Type B pancreatic cell (in vitro differentiated cells): ENCODE results near the gene CACNA2D1. TPM values are rescaled to one million over a fixed set of nuclear protein-coding genes. Genes with fewer than 3 reads are reported as not detected.

Source experiments
- DNase-seq: peaks from one replicate; pipeline ENCODE4 v3.0.0; 2021; ENCODE audit warnings: mixed read lengths; ENCODE audit not compliant: unreplicated experiment; ENCODE audit errors: extremely low spot score
- H3K27ac Mint-ChIP-seq: 2 replicates; pipeline ENCODE4 v1.8.0; 2021; ENCODE audit warnings: mild to moderate bottlenecking, mixed read lengths
- H3K27me3 Mint-ChIP-seq: 2 replicates; pipeline ENCODE4 v1.8.0; 2021; ENCODE audit warnings: mixed read lengths
- H3K36me3 Mint-ChIP-seq: 2 replicates; pipeline ENCODE4 v1.8.0; 2021; ENCODE audit warnings: mixed read lengths
- H3K4me1 Mint-ChIP-seq: one replicate; pipeline ENCODE4 v1.8.0; 2021; ENCODE audit warnings: mixed read lengths; ENCODE audit not compliant: unreplicated experiment
- H3K4me3 Mint-ChIP-seq: 2 replicates; pipeline ENCODE4 v1.8.0; 2021; ENCODE audit warnings: mild to moderate bottlenecking, mixed read lengths
- H3K9me3 Mint-ChIP-seq: 2 replicates; pipeline ENCODE4 v1.8.0; 2021; ENCODE audit warnings: mixed read lengths
- CTCF ChIP-seq: fragments of 200-600 bp; sonication (generic); conservative IDR thresholded peaks from 2 replicates; pipeline ENCODE4 v1.5.0; 2021; ENCODE audit warnings: antibody characterized with exemption, mild to moderate bottlenecking
- total RNA-seq: library from RNA; stranded (reverse); gene quantifications from 2 replicates; pipeline ENCODE4 v1.2.1, GENCODE V29; 2021; ENCODE audit warnings: low replicate concordance

CACNA2D1 gene
- total RNA-seq, 1 donor from 2014 or later: 21.5 TPM

- H3K9me3 Mint-ChIP-seq: no peaks in the 10 kb centered on the region
- TF ChIP-seq CTCF: peak; percentile 52
- peaks cover 3% of the 10 kb centered on the region for H3K4me1 Mint-ChIP-seq
- H3K4me3 Mint-ChIP-seq: no peak overlapping the region
- no peak overlapping the region for H3K27ac Mint-ChIP-seq
- H3K36me3 Mint-ChIP-seq: no peaks in the 10 kb centered on the region
- no peak for DNase-seq
- H3K27me3 Mint-ChIP-seq: no peaks in the 10 kb centered on the region
Observed at GRCh38 chr7:82247814-82248433, 195.7 kb downstream of the CACNA2D1 start.

GRCh38 chr7:82244947-82245517 is 198.5 kb downstream of the CACNA2D1 start:
- no peak for TF ChIP-seq CTCF
- H3K36me3 Mint-ChIP-seq: no peaks in the 10 kb centered on the region
- H3K27me3 Mint-ChIP-seq: no peaks in the 10 kb centered on the region
- no peaks in the 10 kb centered on the region for H3K9me3 Mint-ChIP-seq
- H3K4me1 Mint-ChIP-seq: no peaks in the 10 kb centered on the region
- no peak overlapping the region for H3K4me3 Mint-ChIP-seq
- no peak for DNase-seq
- no peak overlapping the region for H3K27ac Mint-ChIP-seq

GRCh38 chr7:82241356-82241755 is 202.2 kb downstream of the CACNA2D1 start:
- H3K4me3 Mint-ChIP-seq: no peak overlapping the region
- no peak for DNase-seq
- no peak for TF ChIP-seq CTCF
- no peaks in the 10 kb centered on the region for H3K27me3 Mint-ChIP-seq
- H3K4me1 Mint-ChIP-seq: no peaks in the 10 kb centered on the region
- no peaks in the 10 kb centered on the region for H3K36me3 Mint-ChIP-seq
- H3K9me3 Mint-ChIP-seq: no peaks in the 10 kb centered on the region
- no peak overlapping the region for H3K27ac Mint-ChIP-seq

- no peak for DNase-seq
Observed at GRCh38 chr7:82235713-82236112, 207.9 kb downstream of the CACNA2D1 start.

GRCh38 chr7:82234457-82235049 is 209.0 kb downstream of the CACNA2D1 start:
- Mint-ChIP-seq H3K27me3 (no peaks in the 10 kb centered on the region), H3K4me1 (peaks cover 5% of the 10 kb centered on the region), H3K9me3 (no peaks in the 10 kb centered on the region), H3K36me3 (no peaks in the 10 kb centered on the region), H3K4me3 (no peak overlapping the region), H3K27ac (no peak overlapping the region)
- DNase-seq: no peak
- peak; percentile 90 for TF ChIP-seq CTCF

More at GRCh38 chr7:82235713-82236112, 207.9 kb downstream of the CACNA2D1 start:
- Mint-ChIP-seq H3K27ac (no peak overlapping the region), H3K4me1 (peaks cover 5% of the 10 kb centered on the region), H3K36me3 (no peaks in the 10 kb centered on the region), H3K4me3 (no peak overlapping the region), H3K9me3 (no peaks in the 10 kb centered on the region), H3K27me3 (no peaks in the 10 kb centered on the region)
- no peak for TF ChIP-seq CTCF
